Fibroblast of skin of back (primary cell): Measurements from ENCODE around the gene ATF3. TPM values are rescaled to one million over a fixed set of nuclear protein-coding genes. Genes with fewer than 3 reads are reported as not detected.

Experiments used
- DNase-seq: peaks from one replicate; pipeline ENCODE4 v3.0.0-alpha.2; 2013
- polyA plus RNA-seq, 2 experiments: library from polyadenylated mRNA; unstranded; fragments of 120-200 nt; gene quantifications; one replicate each; pipeline ENCODE4 v1.2.1, GENCODE V29; 2013; ENCODE audit not compliant: insufficient read length in 2 of 2

ATF3 gene
- 19.5 TPM for polyA plus RNA-seq (2013, experiment 1 of 2; ENCODE audit: insufficient read length)
- polyA plus RNA-seq (2013, experiment 2 of 2; ENCODE audit: insufficient read length) = 16.1 TPM

DNA sequence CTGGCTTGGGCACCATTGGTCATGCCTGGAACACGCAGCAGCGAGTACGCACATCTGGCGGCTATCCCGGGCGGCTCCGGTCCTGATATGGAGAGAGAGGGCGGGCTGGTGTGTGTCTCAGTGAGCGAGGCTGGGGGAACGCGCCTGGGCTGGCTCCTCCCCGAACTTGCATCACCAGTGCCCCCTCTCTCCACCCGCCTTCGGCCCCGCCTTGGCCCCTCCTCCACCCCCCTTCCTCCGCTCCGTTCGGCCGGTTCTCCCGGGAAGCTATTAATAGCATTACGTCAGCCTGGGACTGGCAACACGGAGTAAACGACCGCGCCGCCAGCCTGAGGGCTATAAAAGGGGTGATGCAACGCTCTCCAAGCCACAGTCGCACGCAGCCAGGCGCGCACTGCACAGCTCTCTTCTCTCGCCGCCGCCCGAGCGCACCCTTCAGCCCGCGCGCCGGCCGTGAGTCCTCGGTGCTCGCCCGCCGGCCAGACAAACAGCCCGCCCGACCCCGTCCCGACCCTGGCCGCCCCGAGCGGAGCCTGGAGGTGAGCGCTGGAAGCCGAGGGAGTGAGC lies at the start of gene ATF3:
TSS of gene ATF3 (plus strand) at position 370 of the 567 bp plus-strand sequence. CDS start 6,261 bp downstream, outside the sequence.
- DNase-seq = peak; percentile 99

- no peak for DNase-seq
Measured at GRCh38 chr1:212559929-212560328, 48.6 kb upstream of the ATF3 start.

DNA sequence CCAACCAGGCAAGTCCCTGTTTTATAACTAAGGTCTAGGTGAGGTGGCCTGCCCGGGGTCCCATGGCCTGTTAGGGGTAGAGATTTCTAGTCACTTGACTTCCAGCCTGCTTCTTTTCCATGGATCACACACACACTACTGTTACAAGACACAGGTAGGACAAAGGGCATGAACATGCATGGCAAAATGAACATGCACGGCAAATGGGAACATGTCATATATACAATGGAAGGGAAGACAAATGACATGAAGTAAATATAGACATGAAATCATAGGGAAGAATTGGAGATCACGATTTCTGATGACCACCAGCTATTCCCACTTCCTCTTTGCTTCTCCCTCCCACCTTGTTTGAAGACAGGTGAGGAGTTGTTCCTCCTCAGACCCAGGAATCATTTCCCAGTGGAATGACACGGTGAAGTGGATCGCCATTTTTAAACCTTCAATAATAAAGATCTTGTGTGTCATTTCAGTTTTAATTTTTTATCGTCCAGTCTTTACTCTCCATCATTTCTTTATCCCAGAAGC lies 47.6 kb upstream of the ATF3 start:
- no peak for DNase-seq

GRCh38 chr1:212561501-212561931 lies 47.0 kb upstream of the ATF3 start:
- DNase-seq = peak; percentile 83

- no peak for DNase-seq
Measured at GRCh38 chr1:212562771-212563170, 45.8 kb upstream of the ATF3 start.

DNA sequence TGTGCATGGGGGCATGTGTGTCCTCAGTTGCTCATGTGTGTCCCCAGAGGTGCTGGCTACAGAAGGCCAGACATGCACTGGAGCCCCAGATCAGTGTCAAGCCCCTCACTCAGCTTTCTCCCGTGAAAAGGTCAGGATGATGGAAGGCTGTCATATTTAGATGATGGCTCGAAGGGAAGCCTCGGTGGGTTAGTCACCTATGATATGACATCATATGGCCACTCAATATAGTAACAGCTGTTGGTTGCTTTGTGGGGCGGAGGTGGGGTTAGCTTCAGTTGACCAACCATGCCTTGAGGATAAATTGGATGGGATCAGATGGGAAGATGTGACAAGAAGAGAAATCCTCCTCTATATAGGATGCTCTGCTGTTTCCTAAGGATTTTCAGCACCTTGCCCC lies 43.5 kb upstream of the ATF3 start:
- DNase-seq = no peak

- DNase-seq = no peak
Measured at GRCh38 chr1:212565571-212566305, 42.8 kb upstream of the ATF3 start.

- DNase-seq = peak; percentile 76
Measured at GRCh38 chr1:212566522-212567479, 41.8 kb upstream of the ATF3 start.

- DNase-seq = no peak
Measured at GRCh38 chr1:212567638-212568037, 40.9 kb upstream of the ATF3 start.

GRCh38 chr1:212568978-212569537 lies 39.5 kb upstream of the ATF3 start:
- DNase-seq = no peak

DNA sequence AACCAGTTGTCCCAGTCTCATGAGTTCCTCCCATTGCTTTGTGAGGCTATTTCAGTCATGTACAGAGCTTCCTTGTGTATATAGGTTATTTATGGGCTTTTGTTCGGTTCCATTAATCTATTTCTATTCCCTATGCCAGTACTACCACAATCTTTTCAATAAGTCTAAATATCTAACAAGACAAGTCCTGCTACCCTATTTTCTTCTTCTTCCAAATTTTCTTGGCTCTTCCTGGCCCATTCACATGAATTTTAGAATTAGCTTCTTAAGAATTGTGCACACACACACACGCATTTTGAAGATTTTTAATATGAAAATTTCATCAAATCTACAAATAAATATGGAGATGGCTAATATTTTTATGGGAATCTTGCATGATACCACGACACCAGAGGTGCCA lies 33.8 kb upstream of the ATF3 start:
- DNase-seq = no peak

DNA sequence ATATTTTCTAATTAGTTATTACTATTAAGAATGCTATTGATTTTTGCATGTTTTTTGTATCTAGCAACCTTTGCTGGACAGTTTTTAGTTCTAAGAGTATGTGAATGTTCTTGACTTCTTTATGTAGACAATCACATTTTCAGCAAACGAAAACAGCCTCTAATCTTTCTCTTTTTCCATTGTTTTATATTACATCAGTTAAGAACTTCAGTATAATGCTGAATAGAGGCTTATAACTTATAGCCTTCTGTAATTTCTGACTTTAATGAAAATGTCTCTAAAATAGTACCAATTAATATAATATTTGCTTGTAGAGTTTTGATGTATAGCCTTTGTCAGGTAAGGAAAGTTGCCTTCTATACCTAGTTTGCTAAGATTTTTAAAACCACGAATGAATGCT lies 33.2 kb upstream of the ATF3 start:
- no peak for DNase-seq

DNA sequence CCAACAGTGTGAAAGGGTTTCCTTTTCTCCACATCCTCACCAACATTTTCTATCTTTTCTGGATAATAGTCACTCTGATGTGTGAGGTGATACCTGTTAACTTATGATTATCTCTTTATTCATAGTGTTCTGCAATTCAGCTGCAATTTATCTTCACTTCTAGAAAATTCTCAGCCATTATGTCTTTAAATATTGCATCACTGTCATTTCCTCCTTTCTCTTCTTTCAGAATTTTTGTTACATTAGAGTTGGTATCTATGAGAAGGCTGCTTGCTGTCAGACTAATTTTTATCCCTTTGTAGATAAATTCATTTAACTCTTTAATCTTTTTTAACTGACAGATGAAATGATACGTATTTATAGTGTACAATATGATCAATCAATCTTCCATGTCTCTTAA lies 30.5 kb upstream of the ATF3 start:
- DNase-seq = no peak

GRCh38 chr1:212581034-212581433 lies 27.5 kb upstream of the ATF3 start:
- no peak for DNase-seq

GRCh38 chr1:212582291-212582690 lies 26.3 kb upstream of the ATF3 start:
- DNase-seq = no peak

- DNase-seq = no peak
Measured at GRCh38 chr1:212582808-212583615, 25.5 kb upstream of the ATF3 start.

GRCh38 chr1:212583643-212584042 lies 24.9 kb upstream of the ATF3 start:
- no peak for DNase-seq

DNA sequence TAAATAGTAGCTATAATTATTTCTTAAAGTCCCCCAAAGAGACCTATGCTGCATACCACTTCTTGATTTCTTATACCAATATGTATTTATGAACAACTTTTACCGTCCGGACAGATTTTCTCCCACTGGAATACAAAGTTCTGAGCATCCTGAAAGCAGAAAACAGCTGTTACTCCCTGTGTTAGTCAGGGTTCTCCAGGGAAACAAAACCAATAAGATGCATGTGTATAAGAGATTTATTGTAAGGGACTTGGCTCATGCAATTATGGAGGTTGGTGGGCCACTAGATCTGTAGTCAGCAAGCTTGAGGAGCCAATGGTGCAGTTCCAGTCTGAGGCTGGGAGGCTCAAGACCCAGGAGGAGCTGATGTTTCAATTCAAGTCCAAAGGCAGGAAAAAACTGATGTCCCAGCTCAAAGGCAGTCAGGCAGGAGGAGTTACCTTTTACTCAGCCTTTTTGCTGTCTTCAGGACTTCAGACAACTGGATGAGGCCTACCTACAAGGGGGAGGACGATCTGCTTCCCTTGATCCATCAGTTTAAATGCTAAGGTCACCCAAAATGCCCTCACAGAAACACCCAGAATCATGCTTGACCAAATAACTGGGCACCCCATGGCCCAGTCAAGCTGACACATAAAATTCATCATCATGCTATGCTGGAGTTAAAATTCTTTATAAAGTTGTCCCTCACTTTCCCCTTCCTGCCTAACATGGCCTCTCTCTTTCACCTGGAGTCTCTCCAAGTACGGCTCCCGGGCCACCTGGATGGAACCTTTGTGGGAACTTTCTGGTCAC lies 24.3 kb upstream of the ATF3 start:
- DNase-seq = no peak

- DNase-seq = no peak
Measured at GRCh38 chr1:212585210-212585609, 23.4 kb upstream of the ATF3 start.

- peak; percentile 33 for DNase-seq
Measured at GRCh38 chr1:212586206-212587015, 22.1 kb upstream of the ATF3 start.
